Tibial artery (tissue), 4 donors: ENCODE results near the gene ZNF580.
A peak's percentile ranks its signal among the peaks of the same experiment; 100 is the strongest.

Source experiments
- DNase-seq, 2 donors: peaks; one replicate each; pipeline ENCODE4 v3.0.0-alpha.2; 2019
- H3K27ac ChIP-seq, 2 donors: fragments of 200-600 bp; sonication (generic) in 1 of 2; 1 replicate in 1 of 2; 2 replicates in 1 of 2; pipeline ENCODE4 v1.5.1; 2018 to 2019; ENCODE audit warnings: mild to moderate bottlenecking in 1 of 2
- H3K27me3 ChIP-seq, 2 donors: fragments of 200-600 bp; sonication (generic) in 1 of 2; one replicate each; pipeline versions ENCODE4 v1.5.1 to v1.6.0; 2016 to 2019
- H3K36me3 ChIP-seq, 3 donors: fragments of 200-600 bp; sonication (generic) in 2 of 3; one replicate each; pipeline ENCODE4 v1.5.1; 2016 to 2019; ENCODE audit warnings: mild to moderate bottlenecking in 2 of 3
- H3K4me1 ChIP-seq, 4 donors: fragments of 200-600 bp; sonication (generic) in 2 of 4; 1 replicate in 3 of 4; 2 replicates in 1 of 4; pipeline ENCODE4 v1.5.1; 2016 to 2019
- H3K4me3 ChIP-seq, 2 donors: fragments of 200-600 bp; sonication (generic) in 1 of 2; 1 replicate in 1 of 2; 2 replicates in 1 of 2; pipeline ENCODE4 v1.5.1; 2018 to 2019; ENCODE audit warnings: mild to moderate bottlenecking in 2 of 2
- H3K9me3 ChIP-seq, 3 donors: fragments of 200-600 bp; sonication (generic) in 1 of 3; one replicate each; pipeline ENCODE4 v1.5.1; 2016 to 2019
- CTCF ChIP-seq, 2 experiments: fragments of 200-600 bp in 1 of 2; fragments of 450-650 bp in 1 of 2; IDR thresholded peaks; one replicate each; pipeline ENCODE4 v1.5.1; 2017 to 2019; ENCODE audit warnings: antibody characterized with exemption in 2 of 2, mild to moderate bottlenecking in 1 of 2, moderate library complexity in 1 of 2
- intact Hi-C: fragments of 100-400 bp; cut with DNase I; formaldehyde crosslinking; loops from one replicate; pipeline ENCODE4 v1.15.0; 2023; ENCODE audit warnings: low total_unique reads

The ZNF580 gene

GRCh38 chr19:55643003-55643886 is 2.4 kb downstream of the ZNF580 start, which contains the start of gene ZNF581:
TSS of gene ZNF581 (plus strand) at chr19:55643649. CDS start at chr19:55644572, 923 bp downstream.
- H3K4me3 ChIP-seq, result peak within 1 kb of the TSS; percentile 86 to 92
- intact Hi-C loops, result no loop called here
- H3K4me1 ChIP-seq, result peaks cover 0 to 77% (median 54%) of the 10 kb centered on the region in 4 donors
- peaks cover 0 to 18% (median 10%) of the 10 kb centered on the region in 3 donors for H3K36me3 ChIP-seq
- no peak for TF ChIP-seq CTCF (IDR thresholded peaks at IDR 0.05)
- DNase-seq, result peak; percentile 75 to 86
- H3K9me3 ChIP-seq, result no peaks in the 10 kb centered on the region
- no peaks in the 10 kb centered on the region for H3K27me3 ChIP-seq
- peak within 1 kb of the TSS; percentile 92 to 95 for H3K27ac ChIP-seq

- Histone ChIP-seq H3K27ac (peak overlapping the region; percentile 92 to 95), H3K27me3 (no peaks in the 10 kb centered on the region), H3K9me3 (no peaks in the 10 kb centered on the region), H3K4me1 (peaks cover 0 to 79% (median 56%) of the 10 kb centered on the region in 4 donors), H3K36me3 (peaks cover 0 to 15% (median 10%) of the 10 kb centered on the region in 3 donors), H3K4me3 (peak overlapping the region; percentile 86 to 92)
- no peak for TF ChIP-seq CTCF (IDR thresholded peaks at IDR 0.05)
- DNase-seq, result no peak
- intact Hi-C loops, result no loop called here
Measured at GRCh38 chr19:55643887-55644176, 3.0 kb downstream of the ZNF580 start.

GRCh38 chr19:55644191-55644833 is 3.5 kb downstream of the ZNF580 start:
- H3K4me1 ChIP-seq, result peaks cover 0 to 80% (median 57%) of the 10 kb centered on the region in 4 donors
- DNase-seq, result no peak
- intact Hi-C loops, result no loop called here
- H3K9me3 ChIP-seq, result no peaks in the 10 kb centered on the region
- peaks cover 0 to 15% (median 10%) of the 10 kb centered on the region in 3 donors for H3K36me3 ChIP-seq
- TF ChIP-seq CTCF (IDR thresholded peaks at IDR 0.05), result no peak
- H3K27me3 ChIP-seq, result no peaks in the 10 kb centered on the region
- H3K4me3 ChIP-seq, result peak overlapping the region; percentile 86 to 92
- H3K27ac ChIP-seq, result peak overlapping the region; percentile 92 to 95

- H3K9me3 ChIP-seq, result no peaks in the 10 kb centered on the region
- H3K36me3 ChIP-seq, result peaks cover 0 to 15% (median 10%) of the 10 kb centered on the region in 3 donors
- H3K4me3 ChIP-seq, result peak overlapping the region in 1 of 2 donors; percentile 92
- TF ChIP-seq CTCF (IDR thresholded peaks at IDR 0.05), result no peak
- DNase-seq, result no peak
- no peak overlapping the region for H3K27ac ChIP-seq
- H3K4me1 ChIP-seq, result peaks cover 0 to 77% (median 53%) of the 10 kb centered on the region in 4 donors
- intact Hi-C loops, result no loop called here
- H3K27me3 ChIP-seq, result no peaks in the 10 kb centered on the region
Measured at GRCh38 chr19:55644842-55645511, 4.2 kb downstream of the ZNF580 start.

GRCh38 chr19:55645512-55645881 is 4.7 kb downstream of the ZNF580 start:
- no peak overlapping the region for H3K27ac ChIP-seq
- TF ChIP-seq CTCF (IDR thresholded peaks at IDR 0.05), result no peak
- no peak overlapping the region for H3K4me3 ChIP-seq
- intact Hi-C loops, result no loop called here
- H3K36me3 ChIP-seq, result peaks cover 0 to 15% (median 10%) of the 10 kb centered on the region in 3 donors
- H3K4me1 ChIP-seq, result peaks cover 0 to 72% (median 48%) of the 10 kb centered on the region in 4 donors
- H3K27me3 ChIP-seq, result no peaks in the 10 kb centered on the region
- no peak for DNase-seq
- H3K9me3 ChIP-seq, result no peaks in the 10 kb centered on the region
